Renal cortex interstitium (tissue), 15 donors: ENCODE measurements around the gene PCGF3. TPM values are rescaled to one million over a fixed set of nuclear protein-coding genes. Genes with fewer than 3 reads are reported as not detected.
A peak's percentile ranks its signal among the peaks of the same experiment; 100 is the strongest.

Source experiments
- DNase-seq, 11 donors: peaks; one replicate each; pipeline ENCODE4 v3.0.0-alpha.2; 2013; ENCODE audit warnings: low read depth in 9 of 11, low spot score in 4 of 11; ENCODE audit errors: extremely low read depth in 1 of 11
- long read RNA-seq, 16 experiments: transcript quantifications; one replicate each; lab custom pipeline, GENCODE V29; 2026
- polyA plus RNA-seq, 3 donors: library from polyadenylated mRNA; unstranded; fragments of 120-200 nt; gene quantifications; one replicate each; pipeline ENCODE4 v1.2.1, GENCODE V29; 2013; ENCODE audit not compliant: insufficient read length in 3 of 3

PCGF3 gene, protein sequence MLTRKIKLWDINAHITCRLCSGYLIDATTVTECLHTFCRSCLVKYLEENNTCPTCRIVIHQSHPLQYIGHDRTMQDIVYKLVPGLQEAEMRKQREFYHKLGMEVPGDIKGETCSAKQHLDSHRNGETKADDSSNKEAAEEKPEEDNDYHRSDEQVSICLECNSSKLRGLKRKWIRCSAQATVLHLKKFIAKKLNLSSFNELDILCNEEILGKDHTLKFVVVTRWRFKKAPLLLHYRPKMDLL
- polyA plus RNA-seq = 100 to 1,000 TPM in 1 of 3 donors, 10 to 100 TPM in 2; 67.4 to 102 (median 68.2) TPM
- long read RNA-seq, donor 1, full-length matches to known transcripts = 31 of 39 reads
- long read RNA-seq, donor 1, partial matches to known transcripts = 8 of 39 reads
- long read RNA-seq, donor 1, other reads (novel, unspliced or antisense) = 0 of 39 reads
- long read RNA-seq, donor 2, full-length matches to known transcripts = 20 of 20 reads
- long read RNA-seq, donor 2, partial matches to known transcripts = 0 of 20 reads
- long read RNA-seq, donor 2, other reads (novel, unspliced or antisense) = 0 of 20 reads
- long read RNA-seq, donor 3, transcript PCGF3-213 (1 exons, 1,899 nt) = major isoform, 36 of 39 reads
- long read RNA-seq, donor 3, partial matches to known transcripts = 0 of 39 reads
- long read RNA-seq, donor 3, other reads (novel, unspliced or antisense) = 0 of 39 reads
- long read RNA-seq, donor 4, transcript PCGF3-213 (1 exons, 1,899 nt) = major isoform, 60 of 65 reads
- long read RNA-seq, donor 4, partial matches to known transcripts = 5 of 65 reads
- long read RNA-seq, donor 4, other reads (novel, unspliced or antisense) = 0 of 65 reads
- long read RNA-seq, donor 5 = 0 reads
- long read RNA-seq, donor 6, full-length matches to known transcripts = 74 of 74 reads
- long read RNA-seq, donor 6, partial matches to known transcripts = 0 of 74 reads
- long read RNA-seq, donor 6, other reads (novel, unspliced or antisense) = 0 of 74 reads
- long read RNA-seq, donor 7, full-length matches to known transcripts = 31 of 31 reads
- long read RNA-seq, donor 7, partial matches to known transcripts = 0 of 31 reads
- long read RNA-seq, donor 7, other reads (novel, unspliced or antisense) = 0 of 31 reads
- long read RNA-seq, donor 8 = 0 reads
- long read RNA-seq, donor 9, full-length matches to known transcripts = 33 of 47 reads
- long read RNA-seq, donor 9, partial matches to known transcripts = 14 of 47 reads
- long read RNA-seq, donor 9, other reads (novel, unspliced or antisense) = 0 of 47 reads
- long read RNA-seq, donor 10, full-length matches to known transcripts = 27 of 33 reads
- long read RNA-seq, donor 10, partial matches to known transcripts = 6 of 33 reads
- long read RNA-seq, donor 10, other reads (novel, unspliced or antisense) = 0 of 33 reads
- long read RNA-seq, donor 11, full-length matches to known transcripts = 24 of 24 reads
- long read RNA-seq, donor 11, partial matches to known transcripts = 0 of 24 reads
- long read RNA-seq, donor 11, other reads (novel, unspliced or antisense) = 0 of 24 reads
- long read RNA-seq, donor 12, full-length matches to known transcripts = 26 of 26 reads
- long read RNA-seq, donor 12, partial matches to known transcripts = 0 of 26 reads
- long read RNA-seq, donor 12, other reads (novel, unspliced or antisense) = 0 of 26 reads
- long read RNA-seq, donor 13 = 0 reads
- long read RNA-seq, donor 14, full-length matches to known transcripts = 23 of 44 reads
- long read RNA-seq, donor 14, partial matches to known transcripts = 21 of 44 reads
- long read RNA-seq, donor 14, other reads (novel, unspliced or antisense) = 0 of 44 reads
- long read RNA-seq, donor 15, full-length matches to known transcripts = 12 of 12 reads
- long read RNA-seq, donor 15, partial matches to known transcripts = 0 of 12 reads
- long read RNA-seq, donor 15, other reads (novel, unspliced or antisense) = 0 of 12 reads
- long read RNA-seq, donor 16, full-length matches to known transcripts = 158 of 212 reads
- long read RNA-seq, donor 16, partial matches to known transcripts = 54 of 212 reads
- long read RNA-seq, donor 16, other reads (novel, unspliced or antisense) = 0 of 212 reads

DNA sequence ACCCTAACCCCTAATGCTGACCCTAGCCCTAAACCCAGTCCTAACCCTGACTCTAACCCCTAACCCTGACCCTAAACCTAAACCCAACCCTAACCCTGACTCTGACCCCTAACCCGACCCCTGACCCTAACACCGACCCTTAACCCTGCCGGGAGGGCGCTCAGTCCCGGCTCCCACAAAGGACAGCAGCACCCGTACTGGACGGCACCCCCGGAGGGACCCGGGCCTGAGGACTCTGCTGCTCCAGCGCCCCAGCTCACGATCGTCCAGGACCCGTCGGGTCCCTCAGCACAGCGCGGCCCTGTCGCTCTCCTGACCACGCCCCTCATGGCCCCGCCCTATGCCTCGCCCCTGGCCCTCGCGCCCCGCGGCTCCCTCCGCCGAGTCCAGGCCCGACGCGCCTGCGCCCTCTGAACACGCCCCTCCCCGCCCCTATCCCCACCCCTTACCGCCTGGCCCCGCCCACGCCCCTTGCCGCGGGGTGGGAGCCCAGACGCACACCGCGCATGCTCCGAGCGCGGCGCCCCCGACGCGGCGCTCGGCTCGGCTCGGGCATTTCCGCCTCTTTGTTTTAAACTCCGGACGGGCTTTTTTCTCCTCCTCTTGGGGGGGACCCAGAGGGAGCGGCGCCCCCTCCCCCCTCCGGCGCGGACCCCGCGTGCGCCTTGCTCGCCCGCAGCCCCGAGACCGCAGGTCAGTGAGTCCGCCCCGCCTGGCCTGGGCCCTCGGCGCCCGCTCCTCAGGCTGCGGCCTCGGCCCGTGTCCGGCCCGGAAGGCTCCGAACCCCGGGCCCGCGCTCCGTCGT, at the start of gene PCGF3:
PCGF3 (plus strand) TSS at position 555 of the 805 bp plus-strand sequence. CDS start 27,849 bp downstream, outside the sequence.
- DNase-seq = peak; percentile 78 to 93 (median 92)

DNA sequence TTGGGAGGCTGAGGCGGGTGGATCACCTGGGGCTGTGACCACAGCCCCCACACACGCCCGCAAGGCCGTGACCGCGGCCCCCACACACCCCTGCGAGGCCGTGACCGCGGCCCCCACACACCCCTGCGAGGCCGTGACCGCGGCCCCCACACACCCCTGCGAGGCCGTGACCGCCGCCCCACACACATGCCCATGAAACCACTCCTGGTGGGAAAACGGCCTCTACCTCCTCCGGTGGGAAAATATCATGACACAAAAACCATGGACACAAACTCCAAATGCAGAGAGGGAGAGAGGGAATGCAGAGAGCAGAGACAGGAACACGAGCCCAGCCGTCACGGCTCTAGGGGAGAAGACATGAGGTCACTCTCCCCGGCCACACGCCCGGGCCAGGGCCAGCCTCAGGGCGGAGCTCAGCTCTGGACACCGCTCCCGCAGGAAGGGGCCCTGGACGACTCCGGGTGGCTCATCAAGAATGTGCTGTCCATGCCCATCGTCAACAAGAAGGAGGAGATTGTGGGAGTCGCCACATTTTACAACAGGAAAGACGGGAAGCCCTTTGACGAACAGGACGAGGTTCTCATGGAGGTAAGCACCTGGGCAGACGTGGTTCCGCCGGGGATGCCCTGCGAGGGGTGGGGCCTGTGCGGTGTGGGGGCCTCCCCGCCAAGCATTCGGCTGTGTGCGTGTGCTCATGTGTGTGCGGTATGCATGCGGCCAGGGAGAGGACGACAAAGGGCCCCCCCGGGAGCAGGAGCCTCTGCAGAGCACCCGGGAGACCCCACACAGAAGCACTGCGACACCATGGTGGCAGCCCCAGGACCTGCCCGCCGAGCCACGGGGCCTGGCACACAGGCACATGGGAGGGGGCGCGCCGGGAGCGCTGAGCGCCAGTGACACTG, 48.9 kb upstream of the PCGF3 start:
- DNase-seq = no peak

DNA sequence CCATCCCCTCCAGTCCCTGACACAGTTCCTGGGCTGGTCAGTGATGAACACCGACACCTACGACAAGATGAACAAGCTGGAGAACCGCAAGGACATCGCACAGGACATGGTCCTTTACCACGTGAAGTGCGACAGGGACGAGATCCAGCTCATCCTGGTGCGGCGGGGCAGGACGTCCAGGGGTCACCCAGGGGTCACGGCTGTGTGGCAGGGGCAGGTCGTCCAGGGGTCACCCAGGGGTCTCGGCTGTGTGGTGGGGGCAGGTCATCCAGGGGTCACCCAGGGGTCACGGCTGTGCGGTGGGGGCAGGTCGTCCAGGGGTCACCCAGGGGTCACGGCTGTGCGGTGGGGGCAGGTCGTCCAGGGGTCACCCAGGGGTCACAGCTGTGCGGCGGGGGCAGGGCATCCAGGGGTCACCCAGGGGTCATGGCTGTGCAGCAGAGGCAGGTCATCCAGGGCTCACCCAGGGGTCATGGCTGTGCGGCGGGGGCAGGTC, 48.2 kb upstream of the PCGF3 start:
- no peak for DNase-seq

DNA sequence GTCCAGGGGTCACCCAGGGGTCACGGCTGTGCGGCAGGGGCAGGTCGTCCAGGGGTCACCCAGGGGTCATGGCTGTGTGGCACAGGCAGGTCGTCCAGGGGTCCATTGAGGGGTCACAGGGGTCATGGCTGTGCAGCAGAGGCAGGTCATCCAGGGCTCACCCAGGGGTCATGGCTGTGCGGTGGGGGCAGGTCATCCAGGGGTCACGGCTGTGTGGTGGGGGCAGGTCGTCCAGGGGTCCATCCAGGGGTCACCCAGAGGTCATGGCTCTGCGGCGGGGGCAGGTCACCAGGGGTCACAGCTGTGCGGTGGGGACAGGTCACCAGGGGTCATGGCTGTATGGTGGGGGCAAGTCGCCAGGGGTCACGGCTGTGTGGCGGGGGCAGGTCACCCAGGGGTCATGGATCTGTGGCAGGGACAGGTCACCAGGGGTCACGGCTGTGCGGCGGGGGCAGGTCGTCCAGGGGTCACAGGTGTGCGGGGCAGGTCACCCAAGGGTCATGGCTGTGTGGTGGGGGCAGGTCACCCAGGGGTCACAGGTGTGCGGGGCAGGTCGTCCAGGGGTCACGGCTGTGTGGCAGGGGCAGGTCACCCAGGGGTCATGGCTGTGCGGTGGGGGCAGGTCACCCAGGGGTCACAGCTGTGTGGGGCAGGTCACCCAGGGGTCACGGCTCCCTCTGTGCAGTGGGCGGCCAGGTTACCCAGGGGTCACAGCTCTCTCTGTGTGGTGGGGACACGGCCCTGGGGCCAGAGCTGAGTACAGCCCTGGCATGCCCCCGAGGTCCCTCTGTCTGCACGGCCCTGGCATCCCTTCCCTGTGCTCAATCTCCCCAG, 47.6 kb upstream of the PCGF3 start:
- no peak for DNase-seq

DNA sequence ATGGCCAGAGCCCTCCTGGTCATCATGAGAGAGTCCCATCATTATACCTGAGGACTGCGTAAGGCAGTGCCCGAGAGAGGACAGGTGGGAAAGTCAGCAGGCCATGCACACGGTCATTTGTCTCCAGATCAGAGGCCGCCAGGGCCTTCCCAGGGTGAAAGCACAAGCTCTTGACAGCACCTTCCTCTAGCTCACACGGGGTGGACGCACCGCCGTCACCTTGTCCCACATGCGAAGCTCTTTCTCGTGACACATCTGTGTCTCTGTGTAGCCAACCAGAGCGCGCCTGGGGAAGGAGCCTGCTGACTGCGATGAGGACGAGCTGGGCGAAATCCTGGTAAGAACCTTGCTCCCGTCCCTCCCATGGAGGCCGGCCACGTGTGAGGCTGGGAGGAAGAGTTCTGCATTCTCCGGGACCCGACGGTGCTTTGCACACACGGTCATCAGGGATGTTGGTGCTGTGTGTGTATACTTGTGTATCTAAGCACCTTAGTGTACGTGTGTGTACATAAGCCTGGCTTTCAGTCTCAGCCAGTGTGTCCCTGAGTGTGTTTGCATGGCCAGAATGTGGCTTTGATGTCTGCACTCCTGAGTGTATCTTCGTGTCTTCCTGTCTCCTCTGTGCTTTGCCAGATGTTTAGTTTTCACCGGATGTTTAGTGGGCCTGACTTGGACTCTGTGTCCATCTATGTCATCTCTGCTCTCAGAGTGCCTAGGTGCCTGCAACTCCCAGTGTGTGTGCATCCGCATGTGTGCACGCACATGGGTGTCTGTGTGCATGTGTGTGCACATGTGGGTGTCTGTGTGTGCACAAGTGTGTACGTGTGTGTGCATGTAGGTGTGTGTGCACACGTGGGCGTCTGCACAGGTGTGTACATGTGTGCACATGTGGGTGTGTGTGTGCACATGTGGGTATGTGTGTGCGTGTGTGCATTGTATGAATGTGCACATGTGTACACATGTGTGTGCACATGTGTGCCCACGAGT, 46.7 kb upstream of the PCGF3 start:
- DNase-seq = no peak

DNA sequence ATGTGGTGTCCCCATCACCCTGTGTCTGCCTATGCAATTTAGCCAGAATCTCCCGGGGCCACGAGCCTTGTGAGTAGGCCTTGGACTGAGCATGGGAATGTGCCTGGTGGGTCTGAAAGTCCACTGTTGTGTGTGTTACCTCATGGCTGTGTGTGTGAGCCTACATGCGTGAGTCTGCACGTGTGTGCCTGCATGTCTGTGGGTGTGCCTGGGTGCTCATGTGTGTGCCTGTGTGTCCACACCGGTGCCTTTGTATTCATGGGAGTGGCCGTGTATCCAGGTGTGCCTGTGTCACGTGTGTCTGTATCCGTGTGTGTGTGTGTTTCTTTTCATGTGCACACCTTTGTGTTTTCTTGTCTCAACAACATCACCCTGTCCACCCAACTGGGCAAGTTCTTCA, 45.8 kb upstream of the PCGF3 start:
- DNase-seq = no peak

DNA sequence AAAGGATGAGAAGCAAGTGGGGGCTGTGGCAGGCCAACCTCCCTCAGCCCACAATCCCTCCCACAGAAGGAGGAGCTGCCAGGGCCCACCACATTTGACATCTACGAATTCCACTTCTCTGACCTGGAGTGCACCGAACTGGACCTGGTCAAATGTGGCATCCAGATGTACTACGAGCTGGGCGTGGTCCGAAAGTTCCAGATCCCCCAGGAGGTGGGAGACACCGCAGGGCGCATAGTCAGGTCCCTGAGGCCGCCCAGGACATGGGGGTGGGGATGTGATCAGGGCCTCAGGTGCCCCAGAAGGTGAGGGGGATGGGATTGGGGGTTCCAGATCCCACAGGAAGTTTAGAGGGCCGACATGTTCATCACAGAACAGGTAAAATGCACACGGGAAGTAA, 45.2 kb upstream of the PCGF3 start:
- DNase-seq = no peak

DNA sequence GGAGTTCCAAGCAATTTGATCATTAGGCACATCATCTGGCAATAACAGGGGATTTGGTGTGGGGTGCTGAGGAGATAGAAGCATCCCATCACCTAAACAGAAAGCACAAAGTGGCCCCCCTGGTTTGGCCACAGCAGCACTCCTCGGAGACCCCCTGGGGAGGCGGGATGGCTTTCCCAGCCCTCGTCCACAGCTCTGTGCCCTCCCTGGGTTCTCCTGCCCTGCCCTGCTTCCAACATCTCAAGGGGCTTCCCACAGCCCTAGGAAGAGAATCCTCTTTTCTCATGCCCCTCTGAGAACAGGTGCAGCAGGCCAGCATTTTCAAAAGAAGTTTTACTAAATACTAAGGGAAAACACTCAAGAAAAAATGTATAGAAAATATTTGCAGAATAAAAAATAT, 44.4 kb upstream of the PCGF3 start:
- no peak for DNase-seq

DNA sequence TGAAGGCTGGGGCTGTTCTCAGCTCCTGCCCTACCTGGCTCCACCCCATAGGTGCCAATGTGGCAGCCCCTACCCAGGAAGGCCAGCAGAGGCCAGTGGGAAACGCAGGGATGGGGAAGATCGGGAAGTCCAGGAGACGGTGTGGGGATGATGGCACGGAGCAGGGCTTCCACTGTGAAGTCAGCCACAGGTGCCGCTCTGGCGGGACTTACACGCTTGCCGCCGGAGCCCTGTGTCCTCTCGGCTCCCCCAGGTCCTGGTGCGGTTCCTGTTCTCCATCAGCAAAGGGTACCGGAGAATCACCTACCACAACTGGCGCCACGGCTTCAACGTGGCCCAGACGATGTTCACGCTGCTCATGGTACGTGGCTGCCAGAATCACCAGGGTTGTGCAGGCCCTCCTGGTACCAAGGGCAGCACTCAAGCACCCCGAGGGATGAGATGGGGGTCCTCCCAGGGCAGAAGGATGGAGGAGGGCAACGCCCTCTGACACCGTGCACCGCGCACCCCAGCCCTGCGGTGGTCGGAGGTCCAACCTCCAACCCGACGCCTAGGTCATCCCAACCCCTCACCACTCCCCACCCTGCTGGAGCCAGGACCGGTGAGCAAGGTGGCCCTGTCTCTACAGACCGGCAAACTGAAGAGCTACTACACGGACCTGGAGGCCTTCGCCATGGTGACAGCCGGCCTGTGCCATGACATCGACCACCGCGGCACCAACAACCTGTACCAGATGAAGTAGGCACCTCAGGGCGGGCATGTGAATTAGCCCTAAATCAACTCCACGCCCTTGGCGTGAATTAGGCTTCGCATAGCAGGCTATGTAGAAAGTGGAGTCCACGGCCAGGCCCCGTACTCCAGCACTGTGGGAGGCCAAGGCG, 43.5 kb upstream of the PCGF3 start:
- DNase-seq = no peak

DNA sequence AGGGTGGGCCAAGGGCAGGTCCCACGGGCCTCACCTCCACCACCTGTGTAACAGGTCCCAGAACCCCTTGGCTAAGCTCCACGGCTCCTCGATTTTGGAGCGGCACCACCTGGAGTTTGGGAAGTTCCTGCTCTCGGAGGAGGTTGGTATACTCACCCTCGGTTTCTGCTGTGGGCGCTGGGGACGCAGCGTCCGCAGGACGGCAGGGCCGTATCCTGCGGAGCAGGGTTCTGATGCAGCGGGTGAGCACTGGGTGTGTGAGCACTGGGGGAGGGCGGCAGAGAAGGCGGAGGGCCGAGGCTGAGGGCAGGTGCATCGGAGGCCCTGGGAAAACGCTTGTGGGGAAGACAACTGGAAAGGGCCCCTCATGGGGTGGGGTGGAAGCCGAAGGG, 42.6 kb upstream of the PCGF3 start:
- DNase-seq = no peak

DNA sequence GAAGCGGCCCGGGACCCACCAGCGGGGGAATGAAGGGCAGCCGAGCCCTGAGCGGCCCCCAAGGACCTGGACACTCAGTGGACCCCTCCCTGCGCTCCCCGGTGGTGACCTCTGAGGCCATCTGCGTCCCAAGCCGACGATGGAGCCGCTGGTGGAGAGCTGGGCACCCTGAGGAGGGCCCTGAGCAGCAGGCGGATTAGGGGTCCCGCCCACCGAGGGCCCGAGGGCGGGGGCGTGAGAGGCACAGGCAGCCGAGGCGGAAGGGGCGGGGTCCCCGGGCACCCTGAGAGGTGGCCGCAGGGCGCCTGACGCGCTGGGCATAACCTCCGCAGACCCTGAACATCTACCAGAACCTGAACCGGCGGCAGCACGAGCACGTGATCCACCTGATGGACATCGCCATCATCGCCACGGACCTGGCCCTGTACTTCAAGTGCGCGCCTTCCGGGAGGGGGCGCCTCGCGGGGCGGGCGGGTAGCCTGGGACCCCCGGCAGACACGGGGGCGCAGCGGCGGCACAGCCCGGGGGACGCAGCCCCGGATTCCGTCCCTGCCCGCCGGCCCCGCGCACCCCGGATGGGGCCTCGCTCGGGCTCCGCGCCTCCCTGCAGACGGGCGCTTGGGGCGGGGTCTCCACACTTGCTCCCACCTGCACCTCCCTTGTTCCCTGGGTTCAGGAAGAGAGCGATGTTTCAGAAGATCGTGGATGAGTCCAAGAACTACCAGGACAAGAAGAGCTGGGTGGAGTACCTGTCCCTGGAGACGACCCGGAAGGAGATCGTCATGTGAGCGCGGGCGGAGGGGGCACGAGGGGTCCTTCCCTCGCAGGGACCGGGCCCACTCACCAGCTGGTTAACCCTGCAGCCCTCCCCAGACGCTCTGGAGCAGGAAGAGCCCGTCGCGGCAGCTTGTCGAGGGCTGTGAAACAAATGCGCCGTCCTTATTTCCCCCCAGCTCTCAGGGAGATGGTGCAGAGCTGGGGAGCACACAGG, 41.9 kb upstream of the PCGF3 start:
- peak in 4 of 11 donors; percentile 54 to 75 (median 63) for DNase-seq
